Measurements from ENCODE around the gene FHIT. TPM values are rescaled to one million over a fixed set of nuclear protein-coding genes. Genes with fewer than 3 reads are reported as not detected.

The FHIT gene
- total and polyA plus RNA-seq, 11 donors, result 4.2 to 26.8 (median 16.5) TPM

DNA sequence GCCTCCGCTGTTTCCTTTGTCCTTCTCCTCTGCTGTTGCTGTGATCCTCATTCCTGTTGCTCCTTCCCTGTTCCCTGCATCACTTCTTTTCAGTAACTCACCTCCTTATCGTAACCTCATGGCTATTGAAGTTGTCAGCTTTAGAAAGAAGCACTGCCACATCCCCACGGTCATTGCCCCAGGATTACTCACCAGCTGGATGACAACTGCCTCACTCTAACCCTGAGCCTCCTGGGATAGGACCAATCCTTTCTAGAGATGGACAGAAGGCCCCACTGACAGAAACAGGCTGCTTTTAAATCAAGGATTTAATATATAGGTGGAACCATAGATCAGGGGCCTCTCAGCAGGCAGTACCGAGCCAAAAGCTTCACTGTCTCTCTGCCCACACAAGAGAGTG is 4.1 kb downstream of the FHIT start:
- WGBS, 4 donors, result 58 to 79% (median 69%) methylated on average over 4 of the region's 4 CpGs

GRCh38 chr3:61239871-61240270 is 11.4 kb downstream of the FHIT start:
- Histone ChIP-seq H3K4me3 (no peak overlapping the region), H3K27me3 (no peaks in the 10 kb centered on the region), H3K4me1 (peaks cover 0 to 19% (median 7%) of the 10 kb centered on the region in 12 donors), H3K9me3 (no peaks in the 10 kb centered on the region), H3K27ac (no peak overlapping the region), H3K36me3 (no peaks in the 10 kb centered on the region)
- ATAC-seq, result peak; percentile 61 to 90 (median 79)
- intact Hi-C loops (cut with DNase I), result no loop called here
- TF ChIP-seq CTCF (IDR thresholded peaks at IDR 0.05) (no peak), POLR2A (IDR thresholded peaks at IDR 0.05) (no peak)
- DNase-seq, result peak in 4 of 5 donors; percentile 33 to 60 (median 44)

More for the DNA sequence above, 4.1 kb downstream of the FHIT start:
- no peaks in the 10 kb centered on the region for H3K36me3 ChIP-seq
- intact Hi-C loops (cut with DNase I), result no loop called here
- H3K4me1 ChIP-seq, result peaks cover 0 to 35% (median 8%) of the 10 kb centered on the region in 12 donors
- TF ChIP-seq CTCF (IDR thresholded peaks at IDR 0.05) (no peak), POLR2A (IDR thresholded peaks at IDR 0.05) (no peak)
- no peaks in the 10 kb centered on the region for H3K27me3 ChIP-seq
- H3K9me3 ChIP-seq, result no peaks in the 10 kb centered on the region
- H3K27ac ChIP-seq, result no peak overlapping the region
- H3K4me3 ChIP-seq, result no peak overlapping the region
- ATAC-seq (no peak), DNase-seq (no peak)

DNA sequence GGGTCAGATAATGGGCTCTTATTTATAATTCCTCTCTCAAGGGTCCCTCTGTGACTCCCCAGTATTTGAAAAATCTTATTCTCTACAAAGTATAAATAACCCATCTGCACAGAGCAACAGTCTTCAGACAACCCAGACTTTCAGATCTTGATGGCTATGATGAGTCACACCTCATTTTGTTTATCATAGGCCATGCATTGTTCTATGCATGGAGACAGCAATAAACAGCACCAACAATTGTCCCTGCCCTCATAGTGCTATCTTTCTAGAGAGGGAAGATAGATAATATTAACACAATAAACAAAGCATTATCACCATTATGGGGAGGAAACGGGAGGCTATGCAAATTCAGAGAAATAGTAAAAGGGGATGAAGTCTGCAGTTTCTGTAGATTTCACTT is 13.4 kb downstream of the FHIT start:
- Histone ChIP-seq H3K36me3 (no peaks in the 10 kb centered on the region), H3K9me3 (no peaks in the 10 kb centered on the region), H3K4me3 (no peak overlapping the region), H3K27me3 (no peaks in the 10 kb centered on the region), H3K4me1 (peaks cover 0 to 19% (median 7%) of the 10 kb centered on the region in 12 donors), H3K27ac (no peak overlapping the region)
- no peak for ATAC-seq
- TF ChIP-seq POLR2A (IDR thresholded peaks at IDR 0.05) (no peak), CTCF (IDR thresholded peaks at IDR 0.05) (no peak)
- intact Hi-C loops (cut with DNase I), result no loop called here
- WGBS, 4 donors, result 81 to 86% (median 85%) methylated on average over 1 of the region's 1 CpG
- no peak for DNase-seq

GRCh38 chr3:61236556-61236955 is 14.7 kb downstream of the FHIT start:
- Histone ChIP-seq H3K36me3 (no peaks in the 10 kb centered on the region), H3K9me3 (no peaks in the 10 kb centered on the region), H3K4me3 (no peak overlapping the region), H3K27ac (no peak overlapping the region), H3K4me1 (peaks cover 0 to 19% (median 7%) of the 10 kb centered on the region in 12 donors), H3K27me3 (no peaks in the 10 kb centered on the region)
- peak in 1 of 5 donors; percentile 27 for DNase-seq
- intact Hi-C loops (cut with DNase I), result no loop called here
- no peak for TF ChIP-seq CTCF (IDR thresholded peaks at IDR 0.05)
- TF ChIP-seq POLR2A (IDR thresholded peaks at IDR 0.05), result no peak
- peak; percentile 43 to 75 (median 70) for ATAC-seq
